Peyer's patch (tissue), 4 donors: ENCODE data around the gene SLC5A6. TPM values are rescaled to one million over a fixed set of nuclear protein-coding genes. Genes with fewer than 3 reads are reported as not detected.

ENCODE experiments used
- DNase-seq, 3 donors: peaks; one replicate each; pipeline ENCODE4 v3.0.0-alpha.2; 2017 to 2019
- H3K27ac ChIP-seq, 4 donors: fragments of 200-600 bp; sonication (generic); one replicate each; pipeline ENCODE4 v1.5.1; 2016 to 2019
- H3K27me3 ChIP-seq, 2 donors: fragments of 200-600 bp; sonication (generic); one replicate each; pipeline ENCODE4 v1.5.1; 2019
- H3K36me3 ChIP-seq, 3 donors: fragments of 200-600 bp; sonication (generic); one replicate each; pipeline ENCODE4 v1.5.1; 2016 to 2019
- H3K4me1 ChIP-seq, 4 donors: fragments of 200-600 bp; sonication (generic); one replicate each; pipeline ENCODE4 v1.5.1; 2016 to 2019
- H3K4me3 ChIP-seq, 4 donors: fragments of 200-600 bp; sonication (generic); 1 replicate in 3 of 4; 2 replicates in 1 of 4; pipeline ENCODE4 v1.5.1; 2016 to 2019; ENCODE audit warnings: mild to moderate bottlenecking in 1 of 4
- H3K9me3 ChIP-seq, 4 donors: fragments of 200-600 bp; sonication (generic); one replicate each; pipeline ENCODE4 v1.5.1; 2016 to 2019; ENCODE audit warnings: mild to moderate bottlenecking in 1 of 4
- CTCF ChIP-seq, 6 experiments: fragments of 450-650 bp in 4 of 6; fragments of 200-600 bp in 2 of 6; sonication (generic) in 1 of 6; IDR thresholded peaks; one replicate each; pipeline ENCODE4 v1.5.1; 2017 to 2019; ENCODE audit warnings: antibody characterized with exemption in 6 of 6, mild to moderate bottlenecking in 3 of 6, moderate library complexity in 1 of 6
- POLR2A ChIP-seq, 2 donors: fragments of 450-650 bp; IDR thresholded peaks; one replicate each; pipeline ENCODE4 v1.5.1; 2017; ENCODE audit warnings: antibody characterized with exemption in 2 of 2, mild to moderate bottlenecking in 2 of 2, moderate library complexity in 2 of 2
- total RNA-seq, 4 donors: library from RNA; depleted of rRNA; stranded (reverse); fragments of >200 nt; gene quantifications; one replicate each; pipeline ENCODE4 v1.1.0, GENCODE V29; 2016

The SLC5A6 gene
- total RNA-seq, 4 donors from 2014 or later = 42.3 to 78.4 (median 65.8) TPM

- H3K36me3 ChIP-seq = peaks cover 0 to 99% (median 0%) of the 10 kb centered on the region in 3 donors
These were observed 24.1 kb upstream of the SLC5A6 start for GRCh38 chr2:27236136-27236535.

GRCh38 chr2:27233341-27233740, 21.3 kb upstream of the SLC5A6 start:
- H3K4me1 ChIP-seq = no peaks in the 10 kb centered on the region
- TF ChIP-seq POLR2A (IDR thresholded peaks at IDR 0.05) (no peak), CTCF (IDR thresholded peaks at IDR 0.05) (no peak)
- no peak overlapping the region for H3K27ac ChIP-seq
- no peak overlapping the region for H3K4me3 ChIP-seq
- peaks cover 0 to 92% (median 0%) of the 10 kb centered on the region in 3 donors for H3K36me3 ChIP-seq
- H3K9me3 ChIP-seq = no peaks in the 10 kb centered on the region
- no peaks in the 10 kb centered on the region for H3K27me3 ChIP-seq
- no peak for DNase-seq

More at GRCh38 chr2:27236136-27236535, 24.1 kb upstream of the SLC5A6 start:
- DNase-seq = no peak
- Histone ChIP-seq H3K9me3 (no peaks in the 10 kb centered on the region), H3K27ac (no peak overlapping the region), H3K4me3 (no peak overlapping the region), H3K4me1 (no peaks in the 10 kb centered on the region), H3K27me3 (no peaks in the 10 kb centered on the region)
- TF ChIP-seq POLR2A (IDR thresholded peaks at IDR 0.05) (no peak), CTCF (IDR thresholded peaks at IDR 0.05) (no peak)

GRCh38 chr2:27231921-27232320, 19.9 kb upstream of the SLC5A6 start:
- Histone ChIP-seq H3K27me3 (no peaks in the 10 kb centered on the region), H3K4me1 (no peaks in the 10 kb centered on the region), H3K9me3 (no peaks in the 10 kb centered on the region), H3K27ac (no peak overlapping the region), H3K36me3 (peaks cover 0 to 92% (median 0%) of the 10 kb centered on the region in 3 donors), H3K4me3 (no peak overlapping the region)
- no peak for DNase-seq
- TF ChIP-seq CTCF (IDR thresholded peaks at IDR 0.05) = no peak
- no peak for TF ChIP-seq POLR2A (IDR thresholded peaks at IDR 0.05)

GRCh38 chr2:27227501-27227900, 15.4 kb upstream of the SLC5A6 start:
- DNase-seq = no peak
- H3K27ac ChIP-seq = no peak overlapping the region
- no peaks in the 10 kb centered on the region for H3K4me1 ChIP-seq
- H3K9me3 ChIP-seq = no peaks in the 10 kb centered on the region
- H3K27me3 ChIP-seq = no peaks in the 10 kb centered on the region
- H3K36me3 ChIP-seq = peaks cover 0 to 90% (median 0%) of the 10 kb centered on the region in 3 donors
- no peak overlapping the region for H3K4me3 ChIP-seq
- TF ChIP-seq CTCF (IDR thresholded peaks at IDR 0.05) (no peak), POLR2A (IDR thresholded peaks at IDR 0.05) (no peak)

- H3K4me1 ChIP-seq = no peaks in the 10 kb centered on the region
- no peak for TF ChIP-seq CTCF (IDR thresholded peaks at IDR 0.05)
- DNase-seq = no peak
- no peak overlapping the region for H3K4me3 ChIP-seq
- peaks cover 0 to 93% (median 0%) of the 10 kb centered on the region in 3 donors for H3K36me3 ChIP-seq
- H3K9me3 ChIP-seq = no peaks in the 10 kb centered on the region
- H3K27ac ChIP-seq = no peak overlapping the region
- H3K27me3 ChIP-seq = no peaks in the 10 kb centered on the region
These were observed 13.5 kb upstream of the SLC5A6 start for GRCh38 chr2:27225526-27225925.

GRCh38 chr2:27223416-27223815, 11.3 kb upstream of the SLC5A6 start:
- no peak overlapping the region for H3K4me3 ChIP-seq
- peaks cover 0 to 73% (median 0%) of the 10 kb centered on the region in 3 donors for H3K36me3 ChIP-seq
- H3K4me1 ChIP-seq = peaks cover 0 to 4% (median under 1%) of the 10 kb centered on the region in 4 donors
- no peak for DNase-seq
- no peak overlapping the region for H3K27ac ChIP-seq
- no peak for TF ChIP-seq POLR2A (IDR thresholded peaks at IDR 0.05)
- TF ChIP-seq CTCF (IDR thresholded peaks at IDR 0.05) = no peak
- H3K9me3 ChIP-seq = no peaks in the 10 kb centered on the region
- no peaks in the 10 kb centered on the region for H3K27me3 ChIP-seq
